Measurements from ENCODE around the gene JSRP1. TPM values are rescaled to one million over a fixed set of nuclear protein-coding genes. Genes with fewer than 3 reads are reported as not detected.
A peak's percentile ranks its signal among the peaks of the same experiment; 100 is the strongest.

The JSRP1 gene
- total RNA-seq, 1 donor from 2014 or later, result 79.3 TPM

DNA sequence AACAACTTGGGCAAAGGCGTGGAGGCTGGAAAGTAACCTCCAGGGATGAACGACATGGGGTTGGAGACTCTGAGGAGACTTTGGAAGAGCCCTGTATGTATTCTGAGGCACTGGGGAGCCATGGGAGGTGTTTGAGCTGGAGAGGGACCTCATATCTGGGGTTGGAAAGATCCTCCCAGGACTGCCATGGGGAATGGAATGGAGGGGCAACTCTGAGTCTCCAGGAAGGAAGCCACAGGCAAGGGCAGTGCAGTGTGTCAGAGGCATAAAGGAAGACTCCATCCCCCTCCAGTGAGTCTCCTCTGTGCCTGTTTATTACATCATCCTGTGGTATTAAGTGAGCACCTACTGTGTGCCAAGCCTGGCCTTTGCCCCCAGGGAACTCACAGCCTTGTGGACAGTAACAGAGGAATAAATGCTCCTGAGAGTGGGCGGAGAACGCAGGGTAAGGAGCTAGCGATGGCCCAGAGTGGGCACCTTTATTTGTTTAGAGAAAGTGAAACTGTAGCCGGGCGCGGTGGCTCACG, 18.0 kb upstream of the JSRP1 start:
- Histone ChIP-seq H3K9ac (ENCODE audit: low read depth in 1 of 3, low read length in 3 of 3) (peak overlapping the region; percentile 21 to 48 (median 25)), H3K27me3 (ENCODE audit: control insufficient read depth in 3 of 3, insufficient read depth in 3 of 3, low read length in 3 of 3) (no peaks in the 10 kb centered on the region), H3K9me3 (ENCODE audit: control insufficient read depth in 3 of 3, low read length in 3 of 3) (no peaks in the 10 kb centered on the region), H3K4me3 (ENCODE audit: low read length in 3 of 3) (peak overlapping the region in 1 of 3 donors; percentile 29), H3K4me1 (ENCODE audit: control insufficient read depth in 3 of 3, insufficient read depth in 3 of 3, low read length in 3 of 3) (peaks cover 36 to 56% (median 49%) of the 10 kb centered on the region in 3 donors), H3K36me3 (ENCODE audit: control insufficient read depth in 3 of 3, insufficient read depth in 3 of 3, low read length in 3 of 3) (peaks cover 4 to 13% (median 13%) of the 10 kb centered on the region in 3 donors), H3K27ac (ENCODE audit: low read depth, low read length) (peak overlapping the region; percentile 66)

DNA sequence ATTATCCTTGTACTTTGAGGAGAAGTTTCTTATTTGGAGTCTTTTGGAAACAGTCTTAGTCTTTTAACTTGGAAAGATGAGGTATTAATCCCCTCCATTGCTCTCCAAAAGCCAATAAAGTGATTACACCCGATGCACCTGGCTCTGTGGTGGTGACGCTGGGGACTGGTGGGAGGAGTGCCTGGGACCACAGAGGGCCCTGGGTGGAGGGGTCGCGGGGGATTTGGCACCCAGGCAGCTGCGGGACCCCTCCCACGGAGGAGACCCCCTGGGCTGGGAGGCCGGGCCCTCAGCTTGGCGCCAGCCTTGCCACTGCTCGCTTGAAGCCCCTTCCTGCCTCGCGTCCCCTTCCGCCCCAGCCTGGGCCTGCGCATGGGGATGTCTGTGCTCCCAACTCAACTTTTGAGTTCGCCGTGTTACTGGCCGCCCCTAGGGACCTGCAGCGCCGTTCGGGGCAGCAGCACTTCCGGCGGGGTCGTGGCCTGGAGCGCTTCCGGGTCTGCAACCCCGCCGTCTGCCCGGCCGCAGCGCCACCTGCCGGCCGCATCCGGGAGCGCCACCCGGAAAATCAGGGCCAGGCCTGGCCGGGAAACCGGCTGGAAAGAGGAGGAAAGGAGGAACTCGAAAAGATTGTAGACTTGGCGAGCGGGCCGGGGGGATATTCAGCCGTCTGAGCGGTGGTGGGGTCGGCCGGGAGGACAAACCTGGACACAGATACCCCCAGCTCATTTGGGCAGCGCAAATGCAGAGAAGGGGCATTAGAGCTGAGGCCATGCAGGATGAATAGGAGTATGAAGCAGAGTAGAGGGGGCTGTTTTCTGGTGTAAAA, 17.4 kb upstream of the JSRP1 start:
- peak overlapping the region; percentile 43 to 71 (median 57) for H3K9ac ChIP-seq (ENCODE audit: low read depth in 1 of 3, low read length in 3 of 3)
- no peaks in the 10 kb centered on the region for H3K27me3 ChIP-seq (ENCODE audit: control insufficient read depth in 3 of 3, insufficient read depth in 3 of 3, low read length in 3 of 3)
- peaks cover 38 to 56% (median 49%) of the 10 kb centered on the region in 3 donors for H3K4me1 ChIP-seq (ENCODE audit: control insufficient read depth in 3 of 3, insufficient read depth in 3 of 3, low read length in 3 of 3)
- H3K27ac ChIP-seq (ENCODE audit: low read depth, low read length), result peak overlapping the region; percentile 66
- H3K9me3 ChIP-seq (ENCODE audit: control insufficient read depth in 3 of 3, low read length in 3 of 3), result no peaks in the 10 kb centered on the region
- H3K36me3 ChIP-seq (ENCODE audit: control insufficient read depth in 3 of 3, insufficient read depth in 3 of 3, low read length in 3 of 3), result peaks cover 4 to 13% (median 13%) of the 10 kb centered on the region in 3 donors
- H3K4me3 ChIP-seq (ENCODE audit: low read length in 3 of 3), result peak overlapping the region in 2 of 3 donors; percentile 64 to 68

DNA sequence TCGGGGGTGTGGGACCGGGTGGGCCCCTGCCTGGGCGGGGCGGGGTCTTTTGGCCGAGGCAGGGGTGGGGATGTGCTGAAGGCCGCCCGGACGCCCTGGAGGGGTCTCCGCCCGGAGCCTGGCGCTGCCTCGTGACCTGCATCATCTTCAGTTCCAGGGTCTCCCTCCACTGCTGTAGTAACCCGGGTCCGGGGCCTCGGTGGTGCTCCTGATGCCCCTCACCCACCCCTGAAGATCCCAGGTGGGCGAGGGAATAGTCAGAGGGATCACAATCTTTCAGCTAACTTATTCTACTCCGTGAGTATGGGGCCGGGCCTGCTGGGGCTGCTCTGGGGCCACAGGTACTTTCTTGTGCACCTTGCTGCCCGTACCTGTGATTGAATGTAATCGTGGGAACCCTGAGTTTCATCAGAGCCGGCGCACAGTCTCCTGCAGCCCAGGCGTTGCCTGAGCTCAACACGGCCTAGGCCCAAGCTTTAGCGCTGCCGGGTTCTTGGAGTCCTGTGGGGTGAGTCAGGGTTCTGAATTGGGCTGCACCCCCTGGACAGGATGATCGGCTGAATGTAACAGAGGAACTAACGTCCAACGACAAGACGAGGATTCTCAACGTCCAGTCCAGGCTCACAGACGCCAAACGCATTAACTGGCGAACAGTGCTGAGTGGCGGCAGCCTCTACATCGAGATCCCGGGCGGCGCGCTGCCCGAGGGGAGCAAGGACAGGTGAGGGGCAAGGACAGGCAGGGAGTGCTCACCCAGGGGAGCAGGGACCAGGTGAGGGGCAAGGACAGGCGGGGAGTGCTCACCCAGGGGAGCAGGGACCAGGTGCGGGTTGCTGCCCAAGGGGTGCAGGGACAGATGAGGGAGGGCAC, 15.3 kb upstream of the JSRP1 start:
- H3K4me1 ChIP-seq (ENCODE audit: control insufficient read depth in 3 of 3, insufficient read depth in 3 of 3, low read length in 3 of 3), result peaks cover 44 to 64% (median 52%) of the 10 kb centered on the region in 3 donors
- H3K9me3 ChIP-seq (ENCODE audit: control insufficient read depth in 3 of 3, low read length in 3 of 3), result no peaks in the 10 kb centered on the region
- H3K4me3 ChIP-seq (ENCODE audit: low read length in 3 of 3), result peak overlapping the region; percentile 61 to 98 (median 97)
- peaks cover 4 to 13% (median 13%) of the 10 kb centered on the region in 3 donors for H3K36me3 ChIP-seq (ENCODE audit: control insufficient read depth in 3 of 3, insufficient read depth in 3 of 3, low read length in 3 of 3)
- H3K27ac ChIP-seq (ENCODE audit: low read depth, low read length), result peak overlapping the region; percentile 98
- H3K27me3 ChIP-seq (ENCODE audit: control insufficient read depth in 3 of 3, insufficient read depth in 3 of 3, low read length in 3 of 3), result no peaks in the 10 kb centered on the region
- peak overlapping the region; percentile 66 to 88 (median 81) for H3K9ac ChIP-seq (ENCODE audit: low read depth in 1 of 3, low read length in 3 of 3)

DNA sequence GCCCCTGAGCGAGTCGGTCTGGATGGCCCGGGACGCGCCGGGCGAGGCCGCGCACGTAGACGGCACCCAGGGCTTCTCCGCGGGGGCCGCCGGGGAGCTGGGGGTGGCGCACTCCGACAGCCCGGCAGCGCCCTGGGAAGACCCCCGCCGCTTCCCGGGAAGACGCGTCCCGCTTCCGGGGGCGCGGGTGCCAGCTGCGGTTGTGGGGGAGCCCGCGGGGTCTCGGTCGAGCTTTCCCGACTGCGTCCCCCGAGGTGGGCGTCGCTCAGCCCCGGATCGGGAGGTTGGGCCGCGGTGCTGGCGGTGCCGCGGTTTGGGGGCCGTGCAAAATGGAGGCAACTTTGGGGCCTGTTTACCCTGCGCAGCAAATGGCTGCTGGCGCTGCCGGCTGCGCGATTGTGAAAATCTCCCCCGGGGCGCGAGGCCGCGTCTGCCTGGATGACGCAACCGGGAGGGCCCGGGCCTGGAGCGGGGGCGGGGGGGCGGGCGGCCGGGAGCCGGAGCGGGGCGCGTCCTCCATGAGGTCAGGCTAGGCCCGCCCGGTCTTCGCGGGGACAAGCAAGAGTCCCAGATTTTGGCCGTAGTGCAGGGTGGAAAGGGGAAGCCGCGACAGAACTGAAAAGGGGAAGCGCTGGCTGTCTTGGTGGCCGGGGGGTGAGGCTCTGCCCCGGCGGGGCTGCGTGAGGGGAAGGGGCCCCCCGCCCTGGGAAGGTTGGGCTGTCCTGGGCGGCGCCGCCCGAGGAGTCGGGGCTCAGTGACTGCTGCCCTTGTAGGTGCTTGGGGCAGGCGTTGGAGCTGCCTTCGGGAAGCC, 14.4 kb upstream of the JSRP1 start:
- H3K27me3 ChIP-seq (ENCODE audit: control insufficient read depth in 3 of 3, insufficient read depth in 3 of 3, low read length in 3 of 3), result no peaks in the 10 kb centered on the region
- peak overlapping the region; percentile 95 to 98 (median 97) for H3K9ac ChIP-seq (ENCODE audit: low read depth in 1 of 3, low read length in 3 of 3)
- peak overlapping the region; percentile 86 to 98 (median 97) for H3K4me3 ChIP-seq (ENCODE audit: low read length in 3 of 3)
- H3K36me3 ChIP-seq (ENCODE audit: control insufficient read depth in 3 of 3, insufficient read depth in 3 of 3, low read length in 3 of 3), result peaks cover 4 to 13% (median 13%) of the 10 kb centered on the region in 3 donors
- H3K9me3 ChIP-seq (ENCODE audit: control insufficient read depth in 3 of 3, low read length in 3 of 3), result no peaks in the 10 kb centered on the region
- H3K4me1 ChIP-seq (ENCODE audit: control insufficient read depth in 3 of 3, insufficient read depth in 3 of 3, low read length in 3 of 3), result peaks cover 43 to 60% (median 44%) of the 10 kb centered on the region in 3 donors
- peak overlapping the region; percentile 98 for H3K27ac ChIP-seq (ENCODE audit: low read depth, low read length)

DNA sequence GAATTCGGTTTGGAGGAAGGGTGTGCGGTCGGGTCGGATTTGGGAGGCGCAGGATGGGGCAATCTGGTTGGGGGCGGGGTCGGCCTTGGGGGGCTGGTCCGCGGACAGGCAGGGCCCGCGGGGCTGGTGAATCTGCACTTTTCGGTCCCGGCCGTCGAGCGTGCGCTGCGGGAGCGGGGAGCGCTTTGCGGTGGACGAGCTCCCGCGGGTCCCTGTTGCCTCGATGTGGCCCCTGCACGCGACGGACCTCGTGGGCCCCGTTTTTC, 13.9 kb upstream of the JSRP1 start:
- Histone ChIP-seq H3K9me3 (ENCODE audit: control insufficient read depth in 3 of 3, low read length in 3 of 3) (no peaks in the 10 kb centered on the region), H3K9ac (ENCODE audit: low read depth in 1 of 3, low read length in 3 of 3) (peak overlapping the region; percentile 95 to 98 (median 97)), H3K4me1 (ENCODE audit: control insufficient read depth in 3 of 3, insufficient read depth in 3 of 3, low read length in 3 of 3) (peaks cover 38 to 55% (median 39%) of the 10 kb centered on the region in 3 donors), H3K27me3 (ENCODE audit: control insufficient read depth in 3 of 3, insufficient read depth in 3 of 3, low read length in 3 of 3) (no peaks in the 10 kb centered on the region), H3K4me3 (ENCODE audit: low read length in 3 of 3) (peak overlapping the region; percentile 86 to 98 (median 97)), H3K27ac (ENCODE audit: low read depth, low read length) (peak overlapping the region; percentile 98), H3K36me3 (ENCODE audit: control insufficient read depth in 3 of 3, insufficient read depth in 3 of 3, low read length in 3 of 3) (peaks cover 4 to 13% (median 13%) of the 10 kb centered on the region in 3 donors)

DNA sequence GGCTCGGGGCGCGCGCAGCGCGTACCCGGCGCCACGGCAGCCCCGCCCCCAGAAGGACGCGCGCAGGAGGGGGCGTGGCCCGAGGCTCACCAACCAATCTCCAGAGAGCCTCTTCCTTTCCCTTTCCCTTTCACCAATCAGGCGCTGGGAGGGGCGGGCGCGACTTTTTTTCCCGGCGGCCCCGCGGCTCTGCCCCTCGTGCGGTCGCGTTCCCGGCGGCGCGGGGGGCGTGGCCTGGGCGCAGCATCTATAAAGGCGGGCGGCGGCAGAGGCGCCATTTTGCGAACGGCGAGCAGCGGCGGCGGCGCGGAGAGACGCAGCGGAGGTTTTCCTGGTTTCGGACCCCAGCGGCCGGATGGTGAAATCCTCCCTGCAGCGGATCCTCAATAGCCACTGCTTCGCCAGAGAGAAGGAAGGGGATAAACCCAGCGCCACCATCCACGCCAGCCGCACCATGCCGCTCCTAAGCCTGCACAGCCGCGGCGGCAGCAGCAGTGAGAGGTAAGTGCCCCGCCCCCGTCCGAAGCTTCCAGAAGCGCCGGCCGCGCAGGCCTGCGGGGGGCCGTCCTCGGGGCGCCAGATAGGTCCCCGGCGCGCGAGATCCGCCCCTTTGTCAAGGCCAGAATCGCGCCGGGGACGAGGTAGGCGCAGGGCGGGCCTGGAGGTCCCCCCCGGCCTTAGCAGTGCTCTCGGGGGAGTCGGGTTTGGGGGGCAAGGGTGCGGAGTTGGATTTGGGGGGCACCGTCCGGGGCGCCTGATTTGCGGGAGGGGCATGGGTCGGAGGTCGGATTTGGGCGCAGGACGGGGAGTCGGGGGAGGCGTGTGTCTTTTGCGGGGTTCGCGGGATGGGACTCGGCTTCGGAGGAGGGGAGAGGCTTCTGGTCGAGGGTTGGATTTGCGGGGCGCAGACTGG, 13.3 kb upstream of the JSRP1 start:
- H3K9ac ChIP-seq (ENCODE audit: low read depth in 1 of 3, low read length in 3 of 3), result peak overlapping the region; percentile 95 to 98 (median 97)
- no peaks in the 10 kb centered on the region for H3K27me3 ChIP-seq (ENCODE audit: control insufficient read depth in 3 of 3, insufficient read depth in 3 of 3, low read length in 3 of 3)
- peak overlapping the region; percentile 98 for H3K27ac ChIP-seq (ENCODE audit: low read depth, low read length)
- H3K36me3 ChIP-seq (ENCODE audit: control insufficient read depth in 3 of 3, insufficient read depth in 3 of 3, low read length in 3 of 3), result peaks cover 4 to 13% (median 13%) of the 10 kb centered on the region in 3 donors
- H3K4me3 ChIP-seq (ENCODE audit: low read length in 3 of 3), result peak overlapping the region; percentile 86 to 98 (median 97)
- no peaks in the 10 kb centered on the region for H3K9me3 ChIP-seq (ENCODE audit: control insufficient read depth in 3 of 3, low read length in 3 of 3)
- peaks cover 36 to 52% (median 38%) of the 10 kb centered on the region in 3 donors for H3K4me1 ChIP-seq (ENCODE audit: control insufficient read depth in 3 of 3, insufficient read depth in 3 of 3, low read length in 3 of 3)

DNA sequence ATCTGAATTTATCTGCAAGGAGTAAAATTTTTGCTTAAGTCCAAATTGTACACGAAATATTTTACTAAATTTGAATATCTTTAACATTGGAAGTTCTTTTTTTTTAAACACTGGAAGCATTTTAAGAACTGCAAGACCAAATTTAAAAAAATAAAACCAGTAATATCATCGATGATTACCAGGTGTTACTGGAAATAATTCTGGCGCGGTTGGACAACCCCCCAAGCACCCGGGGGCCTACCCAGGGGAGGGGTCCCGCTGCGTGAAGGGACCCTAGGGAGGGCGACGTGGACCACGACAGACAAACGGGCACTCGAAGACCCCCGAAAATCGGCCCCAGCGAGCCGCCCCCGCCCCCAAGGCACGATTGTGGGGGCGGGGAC, 12.6 kb upstream of the JSRP1 start:
- Histone ChIP-seq H3K4me1 (ENCODE audit: control insufficient read depth in 3 of 3, insufficient read depth in 3 of 3, low read length in 3 of 3) (peaks cover 30 to 45% (median 32%) of the 10 kb centered on the region in 3 donors), H3K36me3 (ENCODE audit: control insufficient read depth in 3 of 3, insufficient read depth in 3 of 3, low read length in 3 of 3) (peaks cover 4 to 11% (median 9%) of the 10 kb centered on the region in 3 donors), H3K9ac (ENCODE audit: low read depth in 1 of 3, low read length in 3 of 3) (peak overlapping the region; percentile 56 to 80 (median 74)), H3K27me3 (ENCODE audit: control insufficient read depth in 3 of 3, insufficient read depth in 3 of 3, low read length in 3 of 3) (no peaks in the 10 kb centered on the region), H3K4me3 (ENCODE audit: low read length in 3 of 3) (peak overlapping the region; percentile 75 to 80 (median 77)), H3K9me3 (ENCODE audit: control insufficient read depth in 3 of 3, low read length in 3 of 3) (no peaks in the 10 kb centered on the region), H3K27ac (ENCODE audit: low read depth, low read length) (peak overlapping the region; percentile 65)

DNA sequence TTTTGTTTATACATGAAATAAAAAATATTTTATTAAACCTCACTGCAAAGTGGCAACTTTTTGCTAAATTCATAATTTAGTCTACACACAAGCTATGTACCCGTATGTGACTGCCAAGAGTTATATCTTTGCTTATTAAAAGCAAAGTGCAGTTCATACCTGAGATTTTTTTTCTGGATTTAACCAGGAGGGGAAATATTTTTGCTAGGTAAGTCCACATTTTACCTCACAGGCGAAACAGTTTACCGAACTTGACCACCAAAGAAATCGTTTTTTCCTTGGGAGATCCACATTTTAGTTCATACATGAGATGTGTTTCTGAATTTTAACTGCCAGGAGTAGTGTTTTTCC, 12.2 kb upstream of the JSRP1 start:
- H3K9ac ChIP-seq (ENCODE audit: low read depth in 1 of 3, low read length in 3 of 3), result no peak overlapping the region
- H3K4me3 ChIP-seq (ENCODE audit: low read length in 3 of 3), result peak overlapping the region in 2 of 3 donors; percentile 75 to 77
- H3K4me1 ChIP-seq (ENCODE audit: control insufficient read depth in 3 of 3, insufficient read depth in 3 of 3, low read length in 3 of 3), result peaks cover 27 to 41% (median 28%) of the 10 kb centered on the region in 3 donors
- H3K9me3 ChIP-seq (ENCODE audit: control insufficient read depth in 3 of 3, low read length in 3 of 3), result no peaks in the 10 kb centered on the region
- no peak overlapping the region for H3K27ac ChIP-seq (ENCODE audit: low read depth, low read length)
- H3K27me3 ChIP-seq (ENCODE audit: control insufficient read depth in 3 of 3, insufficient read depth in 3 of 3, low read length in 3 of 3), result no peaks in the 10 kb centered on the region
- H3K36me3 ChIP-seq (ENCODE audit: control insufficient read depth in 3 of 3, insufficient read depth in 3 of 3, low read length in 3 of 3), result peaks cover 4 to 11% (median 9%) of the 10 kb centered on the region in 3 donors
